K562 (cell line): ENCODE results near the gene UBE2QL1. TPM values are rescaled to one million over a fixed set of nuclear protein-coding genes. Genes with fewer than 3 reads are reported as not detected.

Experiments used
- ATAC-seq: fragments of 200-7000 bp; cut with Tn5 transposase; 3 replicates; pipeline ENCODE4 v1.9.1; 2020; ENCODE audit warnings: moderate library complexity
- BruUV-seq: library from RNA; stranded (reverse); fragments of 400-500 nt; replicated peaks from 2 replicates; lab custom pipeline; 2021; lab: Mats Ljungman, UMichigan
- CTCF ChIA-PET: fragments of 300-600 bp; formaldehyde crosslinking; extraction: SDS; loops from one replicate; lab custom pipeline; 2021; ENCODE audit warnings: low intra/inter-chr PET ratio; lab: Yijun Ruan, JAX
- POLR2A ChIA-PET: fragments of 300-600, 350-650 bp; sonication (Branson Sonifier 250); formaldehyde crosslinking; extraction: SDS; loops from one replicate; lab custom pipeline; 2021; ENCODE audit warnings: antibody characterized with exemption, inconsistent platforms; lab: Yijun Ruan, JAX
- DNase-seq, 4 experiments: peaks; one replicate each; pipeline versions ENCODE4 v3.0.0 to v3.0.0-alpha.2; 2011 to 2018; ENCODE audit warnings: low spot score in 3 of 4, mixed read lengths in 3 of 4; ENCODE audit errors: extremely low read depth in 1 of 4
- FAIRE-seq: peaks from 2 replicates; lab custom pipeline; 2011; peaks lifted over from hg19 to GRCh38; lab: Jason Lieb, UNC
- H2AFZ ChIP-seq: 2 replicates; pipeline ENCODE4 v1.6.0; 2011; ENCODE audit warnings: low read depth, low read length, control low read depth, inconsistent platforms
- H3K27ac ChIP-seq: fragments of 200-600 bp; 3 replicates; pipeline ENCODE4 v1.8.0; 2011; ENCODE audit warnings: low read depth, mild to moderate bottlenecking, control low read depth, inconsistent platforms, low read length, moderate library complexity, mixed read lengths; ENCODE audit errors: extremely low read depth
- H3K27me3 ChIP-seq, 2 experiments: fragments of 300-600 bp in 1 of 2; 2 replicates in 1 of 2; 3 replicates in 1 of 2; pipeline versions ENCODE4 v1.6.0 to v1.8.0; 2011; ENCODE audit warnings: inconsistent platforms in 2 of 2, low read length in 2 of 2, mild to moderate bottlenecking in 1 of 2, mixed read lengths in 1 of 2, moderate library complexity in 1 of 2; ENCODE audit not compliant: control insufficient read depth in 2 of 2, insufficient read depth in 2 of 2
- H3K36me3 ChIP-seq: fragments of 300-600 bp; 3 replicates; pipeline ENCODE4 v1.8.0; 2011; ENCODE audit warnings: mild to moderate bottlenecking, low read length, inconsistent platforms; ENCODE audit not compliant: control insufficient read depth, insufficient read depth
- H3K4me1 ChIP-seq, 2 experiments: fragments of 200-600 bp in 1 of 2; replicated peaks in 1 of 2; 2 replicates in 1 of 2; 3 replicates in 1 of 2; pipeline versions ENCODE4 v1.5.1 to v1.8.0; 2011; ENCODE audit warnings: inconsistent platforms in 2 of 2, low read length in 2 of 2, mild to moderate bottlenecking in 1 of 2, mixed read lengths in 1 of 2, moderate library complexity in 1 of 2; ENCODE audit not compliant: control insufficient read depth in 2 of 2, insufficient read depth in 2 of 2
- H3K4me2 ChIP-seq: 2 replicates; pipeline ENCODE4 v1.6.1; 2011; ENCODE audit warnings: low read length, control low read depth, inconsistent platforms, mixed read lengths; ENCODE audit not compliant: insufficient read depth
- H3K4me3 ChIP-seq: fragments of 200-600 bp; sonication (generic), shearing (Covaris generic); 2 replicates; pipeline ENCODE4 v1.5.1; 2016; ENCODE audit warnings: control low read depth, inconsistent platforms
- H3K79me2 ChIP-seq: fragments of 200-600 bp; 3 replicates; pipeline ENCODE4 v1.8.0; 2011; ENCODE audit warnings: low read length, inconsistent platforms; ENCODE audit not compliant: control insufficient read depth, insufficient read depth
- H3K9ac ChIP-seq, 2 experiments: 2 replicates each; pipeline versions ENCODE4 v1.6.0 to v1.6.1; 2011; ENCODE audit warnings: low read depth in 2 of 2, low read length in 2 of 2, control low read depth in 1 of 2, inconsistent platforms in 1 of 2, mild to moderate bottlenecking in 1 of 2, mixed read lengths in 1 of 2; ENCODE audit not compliant: insufficient read depth in 1 of 2
- H3K9me1 ChIP-seq: one replicate; pipeline ENCODE4 v1.6.0; 2011; ENCODE audit warnings: inconsistent platforms, mild to moderate bottlenecking, low read length, moderate library complexity; ENCODE audit not compliant: control insufficient read depth, insufficient read depth
- H3K9me3 ChIP-seq: replicated peaks from 2 replicates; pipeline ENCODE4 v1.5.1; 2011; ENCODE audit warnings: low read depth, low read length, inconsistent platforms; ENCODE audit not compliant: control insufficient read depth, insufficient read depth
- H4K20me1 ChIP-seq: replicated peaks from 2 replicates; pipeline ENCODE4 v1.6.1; 2011; ENCODE audit warnings: low read length, inconsistent platforms, mixed read lengths; ENCODE audit not compliant: control insufficient read depth, insufficient read depth
- CBX8 ChIP-seq: fragments of 200-600 bp; sonication (generic); IDR thresholded peaks from 2 replicates; pipeline ENCODE4 v1.6.1; 2012; ENCODE audit warnings: borderline replicate concordance, mixed run types, low read depth, mild to moderate bottlenecking, moderate library complexity, mixed read lengths, low read length, control low read depth, inconsistent platforms; ENCODE audit not compliant: poor library complexity, severe bottlenecking; ENCODE audit errors: extremely low read depth
- HIVEP1 ChIP-seq: fragments of 250-450 bp; sonication (Bioruptor Pico); IDR thresholded peaks from 2 replicates; pipeline ENCODE4 v1.4.0; 2020; ENCODE audit warnings: mild to moderate bottlenecking
- KAT7 ChIP-seq: sonication (generic); formaldehyde crosslinking; IDR thresholded peaks from 2 replicates; pipeline ENCODE4 v1.8.0; 2022; ENCODE audit warnings: missing genetic modification reagents, mild to moderate bottlenecking, borderline replicate concordance
- MAZ ChIP-seq, 2 experiments: fragments of 450-650 bp in 1 of 2; sonication (generic) in 1 of 2; formaldehyde crosslinking; IDR thresholded peaks in 1 of 2; conservative IDR thresholded peaks in 1 of 2; 2 replicates each; pipeline versions ENCODE4 v1.4.0 to v1.5.0; 2020; ENCODE audit warnings: mild to moderate bottlenecking in 1 of 2, missing genetic modification reagents in 1 of 2
- RBM15 ChIP-seq: fragments of 200-400 bp; formaldehyde crosslinking; IDR thresholded peaks from 2 replicates; pipeline ENCODE4 v1.6.1; 2018; ENCODE audit warnings: mild to moderate bottlenecking, low read length, moderate library complexity; ENCODE audit not compliant: insufficient read depth
- ZNF584 ChIP-seq: fragments of 200-800 bp; sonication (Bioruptor generic); IDR thresholded peaks from 2 replicates; pipeline ENCODE4 v1.6.1; 2016; ENCODE audit warnings: low read depth, mild to moderate bottlenecking, missing genetic modification characterization, missing compliant biosample characterization
- WGBS: fragments of 100-300 bp; shearing (Covaris generic); methylation state at CpG from one replicate; pipeline ENCODE4 v1.1.6; 2016; ENCODE audit warnings: low coverage, mixed read lengths; ENCODE audit not compliant: insufficient coverage; ENCODE audit errors: missing lambda C conversion rate; 5-methylcytosine and 5-hydroxymethylcytosine counted together
- in situ Hi-C: fragments of 300-500 bp; cut with MboI; formaldehyde crosslinking; loops from 4 replicates; pipeline ENCODE4 v1.15.0; 2018; ENCODE audit warnings: inconsistent platforms, mixed read lengths
- intact Hi-C: fragments of 100-400 bp; cut with micrococcal nuclease; formaldehyde crosslinking; loops from 2 replicates; pipeline ENCODE4 v1.14.2; 2022
- polyA plus RNA-seq, 8 experiments: library from polyadenylated mRNA; depleted of rRNA in 4 of 8; stranded (reverse) in 5 of 8; unstranded in 3 of 8; fragments of >200 nt; fragmentation: Nextera tagmentation in 2 of 8; fragmentation: Illumina TruSeq in 1 of 8; extraction: Ambion mirVana in 2 of 8; extraction: Trizol in 1 of 8; gene quantifications; 2 replicates each; pipeline versions ENCODE4 v1.2.1 to v1.2.3, GENCODE V29; 2011 to 2014; ENCODE audit warnings: inconsistent platforms in 1 of 8, missing spikeins in 1 of 8
- total RNA-seq, 7 experiments: library from RNA; depleted of rRNA in 6 of 7; stranded (reverse); fragments of >200 nt in 6 of 7; fragmentation: Illumina TruSeq in 2 of 7; extraction: Trizol in 2 of 7; gene quantifications; 2 replicates each; pipeline versions ENCODE4 v1.2.1 to v1.2.3, GENCODE V29; 2011 to 2021; ENCODE audit warnings: low replicate concordance in 1 of 7
- TF ChIP-seq, protein P1 (sequence below): fragments of 250-450 bp; sonication (Bioruptor Pico); IDR thresholded peaks from 2 replicates; pipeline ENCODE4 v1.8.0; 2021; ENCODE audit warnings: moderate library complexity, mild to moderate bottlenecking, inconsistent platforms
- TF ChIP-seq, protein P2 (sequence below): fragments of 200-600 bp; sonication (generic); IDR thresholded peaks from one replicate; pipeline ENCODE4 v1.6.1; 2012; ENCODE audit warnings: mild to moderate bottlenecking, low read depth, low read length, inconsistent platforms

UBE2QL1 gene
- total and polyA plus RNA-seq, 9 of the 15 experiments (the other 6 are each of a cell fraction or from before 2014, with no cell fraction given) = not detected

DNA sequence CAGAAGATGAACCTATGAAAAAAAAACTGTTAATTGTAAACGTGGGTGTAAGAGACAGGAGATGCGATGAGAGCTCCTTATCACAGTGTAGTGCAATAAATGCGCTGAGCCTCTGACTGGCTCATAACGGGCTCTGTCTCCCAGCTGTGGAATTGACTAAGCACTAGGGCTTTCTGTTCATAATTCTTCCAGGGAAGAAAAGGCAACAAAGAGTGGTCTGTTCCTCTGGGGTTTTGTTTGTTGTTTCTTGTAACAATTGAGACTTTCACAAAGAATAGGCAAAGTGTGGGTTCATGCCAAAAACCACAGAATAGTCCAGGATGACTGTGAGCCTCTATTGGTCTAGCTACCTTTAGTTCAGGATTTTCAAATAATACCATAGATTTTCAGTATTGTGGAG lies 39.4 kb downstream of the UBE2QL1 start:
- Histone ChIP-seq H3K27ac (no peak overlapping the region), H3K36me3 (no peaks in the 10 kb centered on the region), H3K4me2 (no peak overlapping the region), H3K4me1 (no peaks in the 10 kb centered on the region), H3K9ac (no peak overlapping the region), H3K4me3 (no peak overlapping the region), H2AFZ (no peak overlapping the region), H3K9me1 (no peaks in the 10 kb centered on the region), H3K27me3 (peaks cover 40 to 49% of the 10 kb centered on the region in 2 experiments), H4K20me1 (no peaks in the 10 kb centered on the region), H3K9me3 (no peaks in the 10 kb centered on the region), H3K79me2 (no peaks in the 10 kb centered on the region)
- intact Hi-C loops = no loop called here
- in situ Hi-C loops = no loop called here
- 0% methylated on average over 4 of the region's 4 CpGs for WGBS
- DNase-seq (no peak), FAIRE-seq (no peak), ATAC-seq (no peak)
- ChIA-PET POLR2A (interaction anchor here (0.7 to 1.5 kb wide), 3 partner anchors 8 to 55 kb away, joined by 3 to 4 read pairs (median 3); no protein-coding TSS in a partner anchor), CTCF (no interaction called here)
- BruUV-seq = no TSS peak
- no peak for TF ChIP-seq KAT7 (CRISPR knock-in tag)
- no peak for TF ChIP-seq CBX8
- TF ChIP-seq RBM15 = no peak
- TF ChIP-seq, protein P1, sequence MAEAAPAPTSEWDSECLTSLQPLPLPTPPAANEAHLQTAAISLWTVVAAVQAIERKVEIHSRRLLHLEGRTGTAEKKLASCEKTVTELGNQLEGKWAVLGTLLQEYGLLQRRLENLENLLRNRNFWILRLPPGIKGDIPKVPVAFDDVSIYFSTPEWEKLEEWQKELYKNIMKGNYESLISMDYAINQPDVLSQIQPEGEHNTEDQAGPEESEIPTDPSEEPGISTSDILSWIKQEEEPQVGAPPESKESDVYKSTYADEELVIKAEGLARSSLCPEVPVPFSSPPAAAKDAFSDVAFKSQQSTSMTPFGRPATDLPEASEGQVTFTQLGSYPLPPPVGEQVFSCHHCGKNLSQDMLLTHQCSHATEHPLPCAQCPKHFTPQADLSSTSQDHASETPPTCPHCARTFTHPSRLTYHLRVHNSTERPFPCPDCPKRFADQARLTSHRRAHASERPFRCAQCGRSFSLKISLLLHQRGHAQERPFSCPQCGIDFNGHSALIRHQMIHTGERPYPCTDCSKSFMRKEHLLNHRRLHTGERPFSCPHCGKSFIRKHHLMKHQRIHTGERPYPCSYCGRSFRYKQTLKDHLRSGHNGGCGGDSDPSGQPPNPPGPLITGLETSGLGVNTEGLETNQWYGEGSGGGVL = no peak
- TF ChIP-seq, protein P2, sequence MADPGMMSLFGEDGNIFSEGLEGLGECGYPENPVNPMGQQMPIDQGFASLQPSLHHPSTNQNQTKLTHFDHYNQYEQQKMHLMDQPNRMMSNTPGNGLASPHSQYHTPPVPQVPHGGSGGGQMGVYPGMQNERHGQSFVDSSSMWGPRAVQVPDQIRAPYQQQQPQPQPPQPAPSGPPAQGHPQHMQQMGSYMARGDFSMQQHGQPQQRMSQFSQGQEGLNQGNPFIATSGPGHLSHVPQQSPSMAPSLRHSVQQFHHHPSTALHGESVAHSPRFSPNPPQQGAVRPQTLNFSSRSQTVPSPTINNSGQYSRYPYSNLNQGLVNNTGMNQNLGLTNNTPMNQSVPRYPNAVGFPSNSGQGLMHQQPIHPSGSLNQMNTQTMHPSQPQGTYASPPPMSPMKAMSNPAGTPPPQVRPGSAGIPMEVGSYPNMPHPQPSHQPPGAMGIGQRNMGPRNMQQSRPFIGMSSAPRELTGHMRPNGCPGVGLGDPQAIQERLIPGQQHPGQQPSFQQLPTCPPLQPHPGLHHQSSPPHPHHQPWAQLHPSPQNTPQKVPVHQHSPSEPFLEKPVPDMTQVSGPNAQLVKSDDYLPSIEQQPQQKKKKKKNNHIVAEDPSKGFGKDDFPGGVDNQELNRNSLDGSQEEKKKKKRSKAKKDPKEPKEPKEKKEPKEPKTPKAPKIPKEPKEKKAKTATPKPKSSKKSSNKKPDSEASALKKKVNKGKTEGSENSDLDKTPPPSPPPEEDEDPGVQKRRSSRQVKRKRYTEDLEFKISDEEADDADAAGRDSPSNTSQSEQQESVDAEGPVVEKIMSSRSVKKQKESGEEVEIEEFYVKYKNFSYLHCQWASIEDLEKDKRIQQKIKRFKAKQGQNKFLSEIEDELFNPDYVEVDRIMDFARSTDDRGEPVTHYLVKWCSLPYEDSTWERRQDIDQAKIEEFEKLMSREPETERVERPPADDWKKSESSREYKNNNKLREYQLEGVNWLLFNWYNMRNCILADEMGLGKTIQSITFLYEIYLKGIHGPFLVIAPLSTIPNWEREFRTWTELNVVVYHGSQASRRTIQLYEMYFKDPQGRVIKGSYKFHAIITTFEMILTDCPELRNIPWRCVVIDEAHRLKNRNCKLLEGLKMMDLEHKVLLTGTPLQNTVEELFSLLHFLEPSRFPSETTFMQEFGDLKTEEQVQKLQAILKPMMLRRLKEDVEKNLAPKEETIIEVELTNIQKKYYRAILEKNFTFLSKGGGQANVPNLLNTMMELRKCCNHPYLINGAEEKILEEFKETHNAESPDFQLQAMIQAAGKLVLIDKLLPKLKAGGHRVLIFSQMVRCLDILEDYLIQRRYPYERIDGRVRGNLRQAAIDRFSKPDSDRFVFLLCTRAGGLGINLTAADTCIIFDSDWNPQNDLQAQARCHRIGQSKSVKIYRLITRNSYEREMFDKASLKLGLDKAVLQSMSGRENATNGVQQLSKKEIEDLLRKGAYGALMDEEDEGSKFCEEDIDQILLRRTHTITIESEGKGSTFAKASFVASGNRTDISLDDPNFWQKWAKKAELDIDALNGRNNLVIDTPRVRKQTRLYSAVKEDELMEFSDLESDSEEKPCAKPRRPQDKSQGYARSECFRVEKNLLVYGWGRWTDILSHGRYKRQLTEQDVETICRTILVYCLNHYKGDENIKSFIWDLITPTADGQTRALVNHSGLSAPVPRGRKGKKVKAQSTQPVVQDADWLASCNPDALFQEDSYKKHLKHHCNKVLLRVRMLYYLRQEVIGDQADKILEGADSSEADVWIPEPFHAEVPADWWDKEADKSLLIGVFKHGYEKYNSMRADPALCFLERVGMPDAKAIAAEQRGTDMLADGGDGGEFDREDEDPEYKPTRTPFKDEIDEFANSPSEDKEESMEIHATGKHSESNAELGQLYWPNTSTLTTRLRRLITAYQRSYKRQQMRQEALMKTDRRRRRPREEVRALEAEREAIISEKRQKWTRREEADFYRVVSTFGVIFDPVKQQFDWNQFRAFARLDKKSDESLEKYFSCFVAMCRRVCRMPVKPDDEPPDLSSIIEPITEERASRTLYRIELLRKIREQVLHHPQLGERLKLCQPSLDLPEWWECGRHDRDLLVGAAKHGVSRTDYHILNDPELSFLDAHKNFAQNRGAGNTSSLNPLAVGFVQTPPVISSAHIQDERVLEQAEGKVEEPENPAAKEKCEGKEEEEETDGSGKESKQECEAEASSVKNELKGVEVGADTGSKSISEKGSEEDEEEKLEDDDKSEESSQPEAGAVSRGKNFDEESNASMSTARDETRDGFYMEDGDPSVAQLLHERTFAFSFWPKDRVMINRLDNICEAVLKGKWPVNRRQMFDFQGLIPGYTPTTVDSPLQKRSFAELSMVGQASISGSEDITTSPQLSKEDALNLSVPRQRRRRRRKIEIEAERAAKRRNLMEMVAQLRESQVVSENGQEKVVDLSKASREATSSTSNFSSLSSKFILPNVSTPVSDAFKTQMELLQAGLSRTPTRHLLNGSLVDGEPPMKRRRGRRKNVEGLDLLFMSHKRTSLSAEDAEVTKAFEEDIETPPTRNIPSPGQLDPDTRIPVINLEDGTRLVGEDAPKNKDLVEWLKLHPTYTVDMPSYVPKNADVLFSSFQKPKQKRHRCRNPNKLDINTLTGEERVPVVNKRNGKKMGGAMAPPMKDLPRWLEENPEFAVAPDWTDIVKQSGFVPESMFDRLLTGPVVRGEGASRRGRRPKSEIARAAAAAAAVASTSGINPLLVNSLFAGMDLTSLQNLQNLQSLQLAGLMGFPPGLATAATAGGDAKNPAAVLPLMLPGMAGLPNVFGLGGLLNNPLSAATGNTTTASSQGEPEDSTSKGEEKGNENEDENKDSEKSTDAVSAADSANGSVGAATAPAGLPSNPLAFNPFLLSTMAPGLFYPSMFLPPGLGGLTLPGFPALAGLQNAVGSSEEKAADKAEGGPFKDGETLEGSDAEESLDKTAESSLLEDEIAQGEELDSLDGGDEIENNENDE = no peak
- TF ChIP-seq MAZ (CRISPR knock-in tag; conservative IDR thresholded peaks at IDR 0.05 in 1 of 2, IDR thresholded peaks at IDR 0.05 in 1 of 2) = no peak
- TF ChIP-seq HIVEP1 (CRISPR knock-in tag) = no peak
- TF ChIP-seq ZNF584 (CRISPR knock-in tag) = no peak
